ENCODE measurements around the gene DENND1A. TPM values are rescaled to one million over a fixed set of nuclear protein-coding genes. Genes with fewer than 3 reads are reported as not detected.
"Not testable (repeated sequence)": the region's sequence is repeated elsewhere in the genome, so short reads cannot be mapped to it uniquely, and the experiment has no call there.

The DENND1A gene
- total RNA-seq, 1 donor from 2014 or later, result 48.1 TPM

DNA sequence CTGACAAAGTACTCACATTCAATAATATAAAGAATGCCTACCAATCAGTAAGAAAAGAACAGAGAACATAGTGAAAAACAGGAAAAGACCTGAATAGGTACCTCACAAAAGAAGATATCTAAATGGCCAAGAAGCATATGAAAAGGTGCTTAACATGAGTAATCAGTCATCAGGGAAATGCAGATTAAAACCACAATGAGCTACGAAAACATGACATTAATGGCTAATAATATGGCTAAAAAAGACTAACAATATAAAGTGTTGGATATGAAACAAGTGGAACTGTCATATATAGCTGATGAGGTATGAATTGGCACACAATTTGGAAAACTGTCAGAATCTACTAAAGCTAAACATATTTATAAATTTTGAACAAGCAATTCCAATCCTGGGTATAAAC lies 18.9 kb downstream of the DENND1A start:
- H3K9ac ChIP-seq, result no peak overlapping the region
- no peaks in the 10 kb centered on the region for H3K4me1 ChIP-seq
- H4K20me1 ChIP-seq (ENCODE audit: low read depth), result no peaks in the 10 kb centered on the region
- H2AFZ ChIP-seq (replicated peaks), result no peak overlapping the region
- no peak for TF ChIP-seq EZH2 (IDR thresholded peaks at IDR 0.05)
- no peaks in the 10 kb centered on the region for H3K27me3 ChIP-seq
- peaks cover 13% of the 10 kb centered on the region for H3K9me3 Mint-ChIP-seq
- H3K4me3 ChIP-seq, result no peak overlapping the region
- no peak overlapping the region for H3K4me2 ChIP-seq
- H3F3A ChIP-seq (ENCODE audit: low read depth), result peaks cover 3% of the 10 kb centered on the region
- H3K27ac Mint-ChIP-seq, result no peak overlapping the region
- no peak for DNase-seq (ENCODE audit: low spot score)
- H3K4me3 Mint-ChIP-seq, result no peak overlapping the region
- H3K4me1 Mint-ChIP-seq, result no peaks in the 10 kb centered on the region
- peaks cover 19% of the 10 kb centered on the region for H3K36me3 Mint-ChIP-seq
- H3K9me3 ChIP-seq (ENCODE audit: low read depth), result no peaks in the 10 kb centered on the region
- H3K27me3 Mint-ChIP-seq (ENCODE audit: insufficient read depth, low read depth), result peaks cover 7% of the 10 kb centered on the region
- H3K36me3 ChIP-seq, result no peaks in the 10 kb centered on the region
- peaks cover 70% of the 10 kb centered on the region for H3K79me2 ChIP-seq (ENCODE audit: low read depth)
- no peak overlapping the region for H3K27ac ChIP-seq

DNA sequence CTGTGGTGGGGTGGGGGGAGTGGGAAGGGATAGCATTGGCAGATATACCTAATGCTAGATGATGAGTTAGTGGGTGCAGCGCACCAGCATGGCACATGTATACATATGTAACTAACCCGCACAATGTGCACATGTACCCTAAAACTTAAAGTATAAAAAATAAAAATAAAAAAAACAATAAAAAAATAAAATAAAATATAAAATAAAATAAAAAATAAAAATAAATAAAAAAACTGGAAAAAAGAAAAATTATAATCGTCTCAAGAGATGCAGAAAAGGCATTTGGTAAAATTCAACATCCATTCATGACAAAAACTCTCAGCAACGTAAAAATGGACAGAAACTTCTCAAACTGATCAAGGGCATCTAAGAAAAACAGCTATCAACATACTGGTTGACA lies 20.7 kb downstream of the DENND1A start:
- H3K36me3 Mint-ChIP-seq, result peaks cover 16% of the 10 kb centered on the region
- not testable (repeated sequence) for H3K9me3 ChIP-seq (ENCODE audit: low read depth); H3K27ac ChIP-seq; H3K36me3 ChIP-seq; H4K20me1 ChIP-seq (ENCODE audit: low read depth); H3K27me3 Mint-ChIP-seq (ENCODE audit: insufficient read depth, low read depth); H3K4me3 ChIP-seq; H3F3A ChIP-seq (ENCODE audit: low read depth); H3K4me2 ChIP-seq; H2AFZ ChIP-seq (replicated peaks); H3K27me3 ChIP-seq; H3K4me1 Mint-ChIP-seq; H3K4me3 Mint-ChIP-seq; H3K4me1 ChIP-seq; DNase-seq (ENCODE audit: low spot score); H3K9ac ChIP-seq; H3K27ac Mint-ChIP-seq
- H3K9me3 Mint-ChIP-seq, result peaks cover 15% of the 10 kb centered on the region
- peaks cover 52% of the 10 kb centered on the region for H3K79me2 ChIP-seq (ENCODE audit: low read depth)

DNA sequence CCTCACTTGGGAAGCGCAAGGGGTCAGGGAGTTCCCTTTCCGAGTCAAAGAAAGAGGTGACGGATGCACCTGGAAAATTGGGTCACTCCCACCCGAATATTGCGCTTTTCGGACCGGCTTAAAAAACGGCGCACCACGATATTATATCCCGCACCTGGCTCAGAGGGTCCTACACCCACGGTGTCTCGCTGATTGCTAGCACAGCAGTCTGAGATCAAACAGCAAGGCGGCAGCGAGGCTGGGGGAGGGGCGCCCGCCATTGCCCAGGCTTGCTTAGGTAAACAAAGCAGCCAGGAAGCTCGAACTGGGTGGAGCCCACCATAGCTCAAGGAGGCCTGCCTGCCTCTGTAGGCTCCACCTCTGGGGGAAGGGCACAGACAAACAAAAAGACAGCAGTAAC lies 26.4 kb downstream of the DENND1A start:
- not testable (repeated sequence) for H3K36me3 ChIP-seq; DNase-seq (ENCODE audit: low spot score); H3F3A ChIP-seq (ENCODE audit: low read depth); H3K4me3 Mint-ChIP-seq; H3K27me3 ChIP-seq; H3K4me1 Mint-ChIP-seq; H3K27ac ChIP-seq; H2AFZ ChIP-seq (replicated peaks); H4K20me1 ChIP-seq (ENCODE audit: low read depth); H3K4me2 ChIP-seq; H3K9me3 ChIP-seq (ENCODE audit: low read depth); H3K27me3 Mint-ChIP-seq (ENCODE audit: insufficient read depth, low read depth); H3K4me3 ChIP-seq; H3K9ac ChIP-seq; H3K4me1 ChIP-seq; H3K27ac Mint-ChIP-seq
- H3K79me2 ChIP-seq (ENCODE audit: low read depth), result peaks cover 43% of the 10 kb centered on the region
- peaks cover 17% of the 10 kb centered on the region for H3K9me3 Mint-ChIP-seq
- peaks cover 15% of the 10 kb centered on the region for H3K36me3 Mint-ChIP-seq

DNA sequence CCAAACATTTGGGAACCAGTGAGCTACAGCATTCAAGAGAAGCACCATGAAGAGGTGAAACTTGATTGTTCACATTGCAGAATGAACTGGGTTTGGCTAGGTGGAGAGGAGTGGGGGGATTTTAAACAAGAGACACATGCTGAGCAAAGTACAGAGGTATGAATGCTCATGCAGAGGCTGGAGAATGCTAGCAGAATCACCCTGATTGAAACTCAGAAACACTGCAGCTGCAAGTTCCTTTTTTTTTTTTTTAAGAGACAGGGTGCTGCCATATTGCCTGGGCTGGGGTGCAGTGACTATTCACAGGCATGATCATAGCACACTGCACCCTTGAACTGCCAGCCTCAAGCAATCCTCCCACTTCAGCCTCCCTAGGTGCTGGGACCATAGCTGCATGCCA lies 35.1 kb downstream of the DENND1A start:
- peak overlapping the region; percentile 86 for H3K27ac ChIP-seq
- no peaks in the 10 kb centered on the region for H3K9me3 ChIP-seq (ENCODE audit: low read depth)
- peak; percentile 44 for DNase-seq (ENCODE audit: low spot score)
- peaks cover 94% of the 10 kb centered on the region for H3K79me2 ChIP-seq (ENCODE audit: low read depth)
- peaks cover 47% of the 10 kb centered on the region for H3F3A ChIP-seq (ENCODE audit: low read depth)
- peak overlapping the region; percentile 66 for H3K4me2 ChIP-seq
- no peaks in the 10 kb centered on the region for H3K27me3 ChIP-seq
- Mint-ChIP-seq H3K4me3 (no peak overlapping the region), H3K4me1 (peaks cover 20% of the 10 kb centered on the region), H3K9me3 (peaks cover 3% of the 10 kb centered on the region), H3K36me3 (no peaks in the 10 kb centered on the region), H3K27me3 (ENCODE audit: insufficient read depth, low read depth) (peaks cover 4% of the 10 kb centered on the region), H3K27ac (no peak overlapping the region)
- H3K36me3 ChIP-seq, result no peaks in the 10 kb centered on the region
- H3K9ac ChIP-seq, result no peak overlapping the region
- H2AFZ ChIP-seq (replicated peaks), result no peak overlapping the region
- H3K4me1 ChIP-seq, result peaks cover 55% of the 10 kb centered on the region
- H4K20me1 ChIP-seq (ENCODE audit: low read depth), result peaks cover 12% of the 10 kb centered on the region
- no peak overlapping the region for H3K4me3 ChIP-seq
- TF ChIP-seq, protein P1, sequence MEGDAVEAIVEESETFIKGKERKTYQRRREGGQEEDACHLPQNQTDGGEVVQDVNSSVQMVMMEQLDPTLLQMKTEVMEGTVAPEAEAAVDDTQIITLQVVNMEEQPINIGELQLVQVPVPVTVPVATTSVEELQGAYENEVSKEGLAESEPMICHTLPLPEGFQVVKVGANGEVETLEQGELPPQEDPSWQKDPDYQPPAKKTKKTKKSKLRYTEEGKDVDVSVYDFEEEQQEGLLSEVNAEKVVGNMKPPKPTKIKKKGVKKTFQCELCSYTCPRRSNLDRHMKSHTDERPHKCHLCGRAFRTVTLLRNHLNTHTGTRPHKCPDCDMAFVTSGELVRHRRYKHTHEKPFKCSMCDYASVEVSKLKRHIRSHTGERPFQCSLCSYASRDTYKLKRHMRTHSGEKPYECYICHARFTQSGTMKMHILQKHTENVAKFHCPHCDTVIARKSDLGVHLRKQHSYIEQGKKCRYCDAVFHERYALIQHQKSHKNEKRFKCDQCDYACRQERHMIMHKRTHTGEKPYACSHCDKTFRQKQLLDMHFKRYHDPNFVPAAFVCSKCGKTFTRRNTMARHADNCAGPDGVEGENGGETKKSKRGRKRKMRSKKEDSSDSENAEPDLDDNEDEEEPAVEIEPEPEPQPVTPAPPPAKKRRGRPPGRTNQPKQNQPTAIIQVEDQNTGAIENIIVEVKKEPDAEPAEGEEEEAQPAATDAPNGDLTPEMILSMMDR (IDR thresholded peaks at IDR 0.05), result no peak
- no peak for TF ChIP-seq EZH2 (IDR thresholded peaks at IDR 0.05)
- no peak for TF ChIP-seq EZH2phosphoT487 (IDR thresholded peaks at IDR 0.05)

DNA sequence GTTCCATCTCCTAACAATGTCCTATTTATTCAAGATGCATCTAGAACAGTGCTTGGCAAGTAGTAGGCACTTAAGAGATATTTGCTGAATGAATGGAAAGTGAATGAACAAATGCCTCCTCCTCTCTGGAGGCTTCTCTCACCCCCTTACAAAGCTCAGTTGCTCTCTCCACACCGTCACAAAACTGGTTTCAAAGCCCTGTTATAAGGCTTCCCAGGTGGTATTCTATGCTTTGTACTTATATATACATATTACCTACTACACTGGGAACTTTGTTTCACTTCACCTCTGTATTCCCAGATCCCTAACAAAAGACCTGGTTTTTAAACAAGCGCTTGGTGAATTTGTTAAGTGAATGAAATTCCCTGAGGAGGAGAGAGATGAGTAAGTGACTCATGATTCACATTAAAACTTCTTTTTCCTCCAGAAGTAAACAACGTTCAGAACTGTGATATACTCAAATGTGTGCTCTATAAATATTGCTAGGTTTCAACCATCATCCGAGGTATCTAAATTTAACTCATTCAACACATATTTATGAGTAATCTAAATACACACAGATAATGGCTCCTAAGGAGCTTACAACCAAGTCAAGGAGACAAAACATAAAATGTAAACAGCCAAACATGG lies 36.0 kb downstream of the DENND1A start:
- no peaks in the 10 kb centered on the region for H3K36me3 ChIP-seq
- peak overlapping the region; percentile 66 for H3K4me2 ChIP-seq
- Mint-ChIP-seq H3K4me3 (no peak overlapping the region), H3K4me1 (peaks cover 20% of the 10 kb centered on the region), H3K36me3 (no peaks in the 10 kb centered on the region), H3K27me3 (ENCODE audit: insufficient read depth, low read depth) (peaks cover 4% of the 10 kb centered on the region), H3K9me3 (peaks cover 3% of the 10 kb centered on the region), H3K27ac (no peak overlapping the region)
- peaks cover 47% of the 10 kb centered on the region for H3F3A ChIP-seq (ENCODE audit: low read depth)
- H4K20me1 ChIP-seq (ENCODE audit: low read depth), result peaks cover 12% of the 10 kb centered on the region
- H3K27ac ChIP-seq, result peak overlapping the region; percentile 86
- H3K4me1 ChIP-seq, result peaks cover 52% of the 10 kb centered on the region
- no peaks in the 10 kb centered on the region for H3K27me3 ChIP-seq
- H3K9ac ChIP-seq, result no peak overlapping the region
- H2AFZ ChIP-seq (replicated peaks), result no peak overlapping the region
- peaks cover 94% of the 10 kb centered on the region for H3K79me2 ChIP-seq (ENCODE audit: low read depth)
- H3K9me3 ChIP-seq (ENCODE audit: low read depth), result no peaks in the 10 kb centered on the region
- TF ChIP-seq EZH2phosphoT487 (IDR thresholded peaks at IDR 0.05), result no peak
- TF ChIP-seq, protein P1 (IDR thresholded peaks at IDR 0.05), result no peak
- no peak for TF ChIP-seq EZH2 (IDR thresholded peaks at IDR 0.05)
- no peak for DNase-seq (ENCODE audit: low spot score)
- H3K4me3 ChIP-seq, result no peak overlapping the region
